Measurements from ENCODE around the gene AKAIN1.
A peak's percentile ranks its signal among the peaks of the same experiment; 100 is the strongest.

GRCh38 chr18:5237723-5238370 lies 40.8 kb upstream of the AKAIN1 start:
- TF ChIP-seq ZFP30 (CRISPR knock-in tag; IDR thresholded peaks at IDR 0.05) (no peak), ARNTL (CRISPR knock-in tag; IDR thresholded peaks at IDR 0.05; ENCODE audit: borderline replicate concordance, low read depth) (no peak), CREB5 (CRISPR knock-in tag; IDR thresholded peaks at IDR 0.05; ENCODE audit: low read depth) (no peak), ZFP3 (CRISPR knock-in tag; IDR thresholded peaks at IDR 0.05) (peak; percentile 78; the same call in 1 of the 2 replicates), TSHZ2 (CRISPR knock-in tag; IDR thresholded peaks at IDR 0.05) (0 out of 2 replicates have a peak, but pooled peaks have one; percentile 33), CSRNP3 (CRISPR knock-in tag; IDR thresholded peaks at IDR 0.05) (no peak), OSR1 (CRISPR knock-in tag; IDR thresholded peaks at IDR 0.05) (no peak), ESRRG (CRISPR knock-in tag; IDR thresholded peaks at IDR 0.05) (no peak)

Measured in SK-N-SH treated with all-trans-retinoic acid at 6 μM for 48 hours (cell line).